HG03378 (cell line): ENCODE results near the gene SDHB.

Experiments used
- ATAC-seq: cut with Tn5 transposase; IDR thresholded peaks from one replicate; pipeline ENCODE4 v1.9.1; 2021; ENCODE audit warnings: mild to moderate bottlenecking, moderate library complexity; ENCODE audit not compliant: unreplicated experiment

Gene SDHB

GRCh38 chr1:16971341-16972188, 82.3 kb downstream of the SDHB start:
- ATAC-seq, result no peak

- no peak for ATAC-seq
Observed at GRCh38 chr1:16970132-16970910, 83.5 kb downstream of the SDHB start.

GRCh38 chr1:16969651-16970050, 84.2 kb downstream of the SDHB start:
- no peak for ATAC-seq

GRCh38 chr1:16969057-16969611, 84.7 kb downstream of the SDHB start:
- no peak for ATAC-seq
